ENCODE data around the gene CELF2.

DNA sequence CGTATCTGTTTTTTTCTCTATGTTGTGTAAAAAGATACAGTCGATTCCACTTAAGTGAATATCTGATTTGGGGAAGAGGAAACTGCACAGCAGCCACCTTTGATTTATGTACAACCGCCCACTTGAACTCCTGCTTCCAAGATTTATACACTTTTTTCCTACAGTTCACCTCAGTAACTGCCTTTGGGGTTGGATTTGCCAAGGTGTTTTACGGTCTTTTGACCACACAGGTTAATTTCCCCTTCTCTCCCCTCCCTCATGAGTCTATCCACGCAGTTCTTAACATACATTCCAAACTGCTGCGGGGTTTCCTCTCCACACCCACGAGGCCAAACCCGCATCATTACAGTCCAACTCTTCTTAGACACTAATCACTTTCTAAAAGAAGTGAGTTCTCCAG is 316.8 kb downstream of the CELF2 start:
- no peak for TF ChIP-seq EZH2 (IDR thresholded peaks at IDR 0.05; ENCODE audit: insufficient read depth, poor library complexity, severe bottlenecking)
- TF ChIP-seq EZH2phosphoT487 (IDR thresholded peaks at IDR 0.05; ENCODE audit: insufficient read depth, low read depth): no peak

Measured in GM23248 (cell line).